ENCODE data around the gene MCM5.

DNA sequence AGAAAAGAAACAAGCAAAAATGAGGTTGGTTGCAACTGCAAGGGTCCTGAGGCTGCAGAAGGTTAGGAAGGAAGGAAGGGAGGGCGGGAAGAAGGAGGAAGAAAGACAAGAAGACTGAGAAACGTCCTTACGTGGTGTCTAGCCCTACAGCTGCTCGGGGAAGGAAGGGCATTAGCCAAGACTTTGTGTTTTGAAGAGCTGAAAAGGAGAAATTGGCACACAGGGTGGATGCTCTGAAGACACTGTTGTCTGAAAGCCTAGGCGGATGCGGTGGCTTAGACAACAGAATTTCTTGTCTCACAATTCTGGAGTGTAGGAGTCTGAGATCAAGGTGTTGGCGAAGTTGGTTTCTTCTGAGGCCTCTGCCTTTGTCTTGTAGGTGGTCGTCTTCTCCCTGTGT is 60.7 kb downstream of the MCM5 start:
- no peak for TF ChIP-seq CTCF (conservative IDR thresholded peaks at IDR 0.05; ENCODE audit: low read depth in 2 of 2)
- no peak for TF ChIP-seq POLR2AphosphoS5 (IDR thresholded peaks at IDR 0.05; ENCODE audit: low read depth)
- no peak for TF ChIP-seq EZH2 (IDR thresholded peaks at IDR 0.05; ENCODE audit: low read depth, unreplicated experiment)
- TF ChIP-seq, protein P1, sequence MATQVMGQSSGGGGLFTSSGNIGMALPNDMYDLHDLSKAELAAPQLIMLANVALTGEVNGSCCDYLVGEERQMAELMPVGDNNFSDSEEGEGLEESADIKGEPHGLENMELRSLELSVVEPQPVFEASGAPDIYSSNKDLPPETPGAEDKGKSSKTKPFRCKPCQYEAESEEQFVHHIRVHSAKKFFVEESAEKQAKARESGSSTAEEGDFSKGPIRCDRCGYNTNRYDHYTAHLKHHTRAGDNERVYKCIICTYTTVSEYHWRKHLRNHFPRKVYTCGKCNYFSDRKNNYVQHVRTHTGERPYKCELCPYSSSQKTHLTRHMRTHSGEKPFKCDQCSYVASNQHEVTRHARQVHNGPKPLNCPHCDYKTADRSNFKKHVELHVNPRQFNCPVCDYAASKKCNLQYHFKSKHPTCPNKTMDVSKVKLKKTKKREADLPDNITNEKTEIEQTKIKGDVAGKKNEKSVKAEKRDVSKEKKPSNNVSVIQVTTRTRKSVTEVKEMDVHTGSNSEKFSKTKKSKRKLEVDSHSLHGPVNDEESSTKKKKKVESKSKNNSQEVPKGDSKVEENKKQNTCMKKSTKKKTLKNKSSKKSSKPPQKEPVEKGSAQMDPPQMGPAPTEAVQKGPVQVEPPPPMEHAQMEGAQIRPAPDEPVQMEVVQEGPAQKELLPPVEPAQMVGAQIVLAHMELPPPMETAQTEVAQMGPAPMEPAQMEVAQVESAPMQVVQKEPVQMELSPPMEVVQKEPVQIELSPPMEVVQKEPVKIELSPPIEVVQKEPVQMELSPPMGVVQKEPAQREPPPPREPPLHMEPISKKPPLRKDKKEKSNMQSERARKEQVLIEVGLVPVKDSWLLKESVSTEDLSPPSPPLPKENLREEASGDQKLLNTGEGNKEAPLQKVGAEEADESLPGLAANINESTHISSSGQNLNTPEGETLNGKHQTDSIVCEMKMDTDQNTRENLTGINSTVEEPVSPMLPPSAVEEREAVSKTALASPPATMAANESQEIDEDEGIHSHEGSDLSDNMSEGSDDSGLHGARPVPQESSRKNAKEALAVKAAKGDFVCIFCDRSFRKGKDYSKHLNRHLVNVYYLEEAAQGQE (IDR thresholded peaks at IDR 0.05; ENCODE audit: unreplicated experiment): no peak
- TF ChIP-seq CREB1 (CRISPR knock-in tag; IDR thresholded peaks at IDR 0.05; ENCODE audit: low read depth): no peak
- no peak for TF ChIP-seq NANOG (IDR thresholded peaks at IDR 0.05; ENCODE audit: borderline replicate concordance)
- TF ChIP-seq JUNB (IDR thresholded peaks at IDR 0.05; ENCODE audit: unreplicated experiment): no peak
- no peak for TF ChIP-seq ETS1 (IDR thresholded peaks at IDR 0.05)
- no peak for TF ChIP-seq EZH2phosphoT487 (IDR thresholded peaks at IDR 0.05; ENCODE audit: unreplicated experiment)
- TF ChIP-seq ZNF331 (CRISPR knock-in tag; IDR thresholded peaks at IDR 0.05; ENCODE audit: low read depth): no peak
- TF ChIP-seq STAT1 (IDR thresholded peaks at IDR 0.05; ENCODE audit: unreplicated experiment): no peak
- no peak for TF ChIP-seq ZNF114 (CRISPR knock-in tag; IDR thresholded peaks at IDR 0.05)
- TF ChIP-seq ZNF462 (CRISPR knock-in tag; IDR thresholded peaks at IDR 0.05): no peak

Measured in GM23338 (cell line).